ENCODE data around the gene RTRAF.

DNA sequence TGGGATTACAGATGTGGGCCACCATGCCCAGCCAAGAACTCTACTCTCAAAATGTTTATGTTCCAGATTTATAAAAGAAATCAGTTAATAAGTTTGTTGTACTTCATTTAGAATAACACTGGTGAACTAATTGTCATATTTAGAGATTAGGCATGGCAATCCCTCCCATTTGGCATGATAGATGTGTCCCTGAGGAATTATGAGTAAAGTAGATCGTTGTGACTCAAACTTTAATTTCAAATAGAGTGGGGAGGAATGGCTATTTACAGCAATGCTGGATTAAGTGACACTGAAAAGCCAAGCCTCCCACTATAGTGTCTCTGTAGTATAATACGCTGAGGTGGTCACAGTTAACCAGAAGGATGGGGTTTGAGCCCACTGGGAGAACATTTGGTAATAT, 39.3 kb upstream of the RTRAF start:
- TF ChIP-seq, protein P1, sequence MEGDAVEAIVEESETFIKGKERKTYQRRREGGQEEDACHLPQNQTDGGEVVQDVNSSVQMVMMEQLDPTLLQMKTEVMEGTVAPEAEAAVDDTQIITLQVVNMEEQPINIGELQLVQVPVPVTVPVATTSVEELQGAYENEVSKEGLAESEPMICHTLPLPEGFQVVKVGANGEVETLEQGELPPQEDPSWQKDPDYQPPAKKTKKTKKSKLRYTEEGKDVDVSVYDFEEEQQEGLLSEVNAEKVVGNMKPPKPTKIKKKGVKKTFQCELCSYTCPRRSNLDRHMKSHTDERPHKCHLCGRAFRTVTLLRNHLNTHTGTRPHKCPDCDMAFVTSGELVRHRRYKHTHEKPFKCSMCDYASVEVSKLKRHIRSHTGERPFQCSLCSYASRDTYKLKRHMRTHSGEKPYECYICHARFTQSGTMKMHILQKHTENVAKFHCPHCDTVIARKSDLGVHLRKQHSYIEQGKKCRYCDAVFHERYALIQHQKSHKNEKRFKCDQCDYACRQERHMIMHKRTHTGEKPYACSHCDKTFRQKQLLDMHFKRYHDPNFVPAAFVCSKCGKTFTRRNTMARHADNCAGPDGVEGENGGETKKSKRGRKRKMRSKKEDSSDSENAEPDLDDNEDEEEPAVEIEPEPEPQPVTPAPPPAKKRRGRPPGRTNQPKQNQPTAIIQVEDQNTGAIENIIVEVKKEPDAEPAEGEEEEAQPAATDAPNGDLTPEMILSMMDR (conservative IDR thresholded peaks at IDR 0.05 in 1 of 2, IDR thresholded peaks at IDR 0.05 in 1 of 2; ENCODE audit: extremely low read depth in 1 of 2, insufficient read depth in 1 of 2, low read depth in 1 of 2, low read length in 2 of 2): no peak
- no peak for TF ChIP-seq EZH2 (IDR thresholded peaks at IDR 0.05; ENCODE audit: borderline replicate concordance, low read length)
